D341Med (cell line): ENCODE data around the gene UBL4A.

ENCODE experiments used
- DNase-seq: peaks from one replicate; pipeline ENCODE4 v3.0.0; 2012; ENCODE audit warnings: low spot score

UBL4A gene

GRCh38 chrX:154460326-154460725 lies 26.1 kb downstream of the UBL4A start:
- no peak for DNase-seq

DNA sequence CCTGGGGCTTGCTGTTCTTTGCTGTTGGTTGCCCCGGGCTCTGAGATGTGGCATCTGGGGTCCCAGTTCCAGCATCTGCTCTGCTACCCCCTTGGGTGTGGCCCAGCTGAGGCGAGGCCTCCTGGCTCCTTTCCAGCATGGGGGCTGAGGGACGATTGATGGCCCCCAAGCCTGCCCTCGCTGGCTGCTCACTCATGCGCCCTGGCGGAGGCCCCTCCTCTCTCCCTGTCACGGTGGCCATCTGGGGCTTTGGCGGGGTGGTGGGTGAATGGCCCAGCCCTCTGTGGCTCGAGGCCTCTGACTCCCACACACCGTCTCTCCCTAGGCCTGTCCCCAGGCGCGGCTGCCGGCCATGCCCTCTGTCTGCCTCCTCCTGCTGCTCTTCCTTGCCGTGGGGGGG lies 26.6 kb downstream of the UBL4A start:
- peak; percentile 43 for DNase-seq

- DNase-seq, result peak; percentile 78
These were observed 27.2 kb downstream of the UBL4A start for GRCh38 chrX:154458954-154459778.

DNA sequence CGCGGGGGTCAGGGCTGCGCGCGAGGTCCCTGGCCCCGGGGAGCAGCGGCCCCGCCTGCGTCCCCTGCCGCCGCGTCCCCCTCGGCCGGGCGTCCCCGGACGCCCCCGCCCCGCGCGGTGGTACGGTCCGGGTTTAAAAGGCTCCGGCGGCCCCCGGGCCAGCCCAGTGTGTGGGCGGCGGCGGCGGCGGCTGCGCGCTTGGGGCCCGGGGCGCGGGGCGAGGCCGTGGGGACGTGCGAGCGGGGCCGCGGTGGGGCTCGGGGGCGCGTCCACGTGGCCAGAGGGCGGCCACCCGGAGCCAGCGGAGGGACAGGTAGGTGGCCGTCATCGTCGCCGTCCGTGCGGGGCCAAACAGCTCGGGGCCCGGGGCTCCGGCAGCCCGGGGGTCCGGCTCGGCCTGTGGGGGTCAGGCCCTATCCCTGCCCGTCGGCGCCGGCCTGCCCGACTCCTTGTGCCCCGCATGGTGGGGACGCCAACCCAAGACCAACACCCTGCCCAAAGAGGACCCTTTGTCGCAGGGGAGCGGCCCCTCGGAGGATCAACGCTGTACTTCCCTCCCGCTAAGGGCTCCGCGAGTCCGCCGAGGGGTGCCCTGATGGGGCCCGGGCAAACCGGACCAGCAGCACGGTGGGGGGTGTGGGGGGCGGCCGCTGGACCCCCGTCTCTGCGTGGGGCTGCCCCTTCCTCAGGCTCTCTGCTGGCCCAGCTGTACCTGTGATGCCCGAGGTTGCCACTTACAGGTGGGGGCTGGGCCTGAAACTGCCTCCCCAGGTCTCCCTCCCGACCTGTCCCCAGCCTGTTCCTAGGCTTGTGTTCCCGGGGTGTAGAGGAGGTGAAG lies 28.1 kb downstream of the UBL4A start, which contains the start of gene PLXNA3:
TSS of gene PLXNA3 (plus strand) at position 166 of the 838 bp plus-strand sequence. CDS start 1,903 bp downstream, outside the sequence.
- peak; percentile 89 for DNase-seq

DNA sequence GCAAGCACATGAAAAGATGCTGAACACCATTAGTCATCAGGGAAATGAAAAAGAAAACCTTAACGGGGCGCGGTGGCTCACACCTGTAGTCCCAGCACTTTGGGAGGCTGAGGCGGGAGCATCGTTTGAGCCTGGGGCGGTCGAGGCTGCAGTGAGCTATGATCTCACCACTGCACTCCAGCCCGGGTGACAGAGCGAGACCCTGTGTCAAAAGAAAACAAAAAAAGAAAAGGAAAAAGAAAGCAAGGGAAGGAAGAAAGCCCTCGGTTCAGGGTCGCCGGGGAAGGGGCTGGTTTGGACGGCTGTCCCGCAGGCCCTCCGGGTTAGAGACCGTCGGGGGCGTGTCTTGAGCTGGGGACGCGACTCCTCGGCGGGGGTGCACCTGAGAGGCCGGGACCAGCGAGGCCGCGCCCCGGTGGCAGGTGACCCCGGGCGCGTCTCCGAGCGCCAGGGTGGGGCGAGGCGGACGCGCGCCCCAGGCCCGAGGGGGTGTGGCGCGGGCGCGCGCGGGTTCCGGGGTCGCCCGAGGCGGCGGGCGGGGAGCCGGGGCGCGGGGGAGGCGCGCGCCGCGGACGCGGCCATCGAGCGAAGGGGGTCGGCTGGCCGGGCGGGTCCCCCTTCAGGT lies 28.8 kb downstream of the UBL4A start:
- peak; percentile 90 for DNase-seq

GRCh38 chrX:154452823-154453222 lies 33.6 kb downstream of the UBL4A start:
- DNase-seq, result no peak

- no peak for DNase-seq
These were observed 36.1 kb downstream of the UBL4A start for GRCh38 chrX:154450312-154450711.

DNA sequence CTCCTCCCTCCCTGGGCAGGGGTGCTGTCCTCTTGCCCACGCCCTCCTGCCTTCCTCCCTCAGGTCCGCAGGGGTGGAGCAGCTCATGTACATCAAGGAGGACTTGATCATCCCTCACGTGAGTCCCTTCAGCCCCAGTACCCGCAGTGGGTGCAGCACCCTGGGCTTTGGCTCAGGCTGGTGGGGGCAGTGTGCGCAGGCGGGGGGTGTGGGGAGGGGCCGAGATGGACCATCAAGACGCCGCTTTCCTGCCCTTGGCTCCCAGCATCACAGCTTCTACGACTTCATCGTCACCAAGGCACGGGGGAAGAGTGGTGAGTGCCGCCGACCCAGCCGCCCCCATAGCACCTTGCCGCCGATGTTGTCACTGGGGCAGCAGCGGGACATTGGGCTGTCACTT lies 36.8 kb downstream of the UBL4A start:
- DNase-seq, result no peak

DNA sequence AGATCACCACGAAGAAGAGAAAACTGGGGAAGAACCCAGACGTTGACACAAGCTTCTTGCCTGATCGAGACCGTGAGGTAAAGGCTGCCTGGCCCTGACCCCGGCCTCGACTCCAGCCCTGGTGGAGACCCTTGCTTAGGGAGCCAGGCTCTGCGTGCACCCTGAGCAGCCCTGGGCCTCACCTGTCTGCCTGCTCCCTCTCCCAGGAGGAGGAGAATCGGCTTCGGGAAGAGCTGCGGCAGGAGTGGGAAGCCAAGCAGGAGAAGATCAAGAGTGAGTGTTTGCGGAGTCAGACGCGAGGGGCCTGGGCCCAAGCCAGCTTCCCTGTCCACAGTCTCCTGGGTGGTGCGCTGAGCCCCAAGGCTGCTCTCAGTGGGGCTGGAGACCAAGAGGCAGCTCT lies 37.9 kb downstream of the UBL4A start:
- no peak for DNase-seq

GRCh38 chrX:154446430-154446829 lies 40.0 kb downstream of the UBL4A start:
- DNase-seq, result no peak

GRCh38 chrX:154445776-154446175 lies 40.6 kb downstream of the UBL4A start:
- no peak for DNase-seq

DNA sequence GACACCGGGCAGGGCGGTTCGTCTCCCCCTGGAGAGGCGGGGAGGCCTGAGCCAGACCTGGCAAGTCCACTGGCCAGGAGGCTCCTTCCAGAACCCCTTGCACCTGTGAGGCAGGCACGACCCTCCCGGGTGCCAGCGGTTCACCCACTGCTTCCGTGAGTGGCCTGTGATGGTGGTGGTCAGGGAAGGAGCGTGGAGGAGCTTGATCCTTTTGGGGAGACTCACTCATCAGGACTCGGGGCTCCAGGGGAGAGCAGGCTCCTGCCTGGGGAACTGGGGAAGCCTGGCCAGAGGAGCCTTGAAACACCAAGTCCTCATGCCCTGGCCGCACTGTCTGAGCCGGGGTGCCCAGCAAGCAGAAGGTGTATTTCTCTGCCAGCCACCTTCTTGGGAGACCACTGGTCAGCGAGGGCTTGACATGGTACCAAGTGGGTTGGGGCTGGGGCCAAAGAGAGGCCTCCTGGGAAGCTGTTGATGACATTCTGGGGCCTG lies 41.6 kb downstream of the UBL4A start:
- DNase-seq, result no peak

- DNase-seq, result peak; percentile 91
These were observed 42.2 kb downstream of the UBL4A start, which contains the start of gene FAM50A for GRCh38 chrX:154443992-154444754. TSS of gene FAM50A (plus strand) at chrX:154444141. CDS start at chrX:154444236, 95 bp downstream.

DNA sequence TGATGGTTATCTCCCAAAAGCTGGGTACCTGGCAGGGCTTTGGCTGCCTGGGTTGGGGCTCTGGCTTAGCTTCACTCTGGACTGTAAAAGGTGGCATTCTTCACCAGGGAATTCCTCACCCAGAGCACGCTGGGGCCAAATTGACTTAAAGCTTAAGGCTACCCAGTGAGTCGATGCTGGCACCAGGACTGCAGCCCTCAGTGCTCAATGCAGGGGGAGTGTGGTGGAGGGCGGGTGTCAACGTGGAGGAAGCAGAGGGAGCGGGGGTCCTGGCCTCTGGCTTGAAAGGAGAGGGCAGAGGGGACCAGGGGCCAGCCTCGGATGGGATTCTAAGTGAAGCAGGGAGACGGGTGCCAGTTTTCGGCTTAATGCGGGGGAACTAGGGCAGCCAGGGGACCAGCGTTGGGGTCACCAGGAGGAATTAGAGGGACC lies 42.9 kb downstream of the UBL4A start:
- peak; percentile 20 for DNase-seq

DNA sequence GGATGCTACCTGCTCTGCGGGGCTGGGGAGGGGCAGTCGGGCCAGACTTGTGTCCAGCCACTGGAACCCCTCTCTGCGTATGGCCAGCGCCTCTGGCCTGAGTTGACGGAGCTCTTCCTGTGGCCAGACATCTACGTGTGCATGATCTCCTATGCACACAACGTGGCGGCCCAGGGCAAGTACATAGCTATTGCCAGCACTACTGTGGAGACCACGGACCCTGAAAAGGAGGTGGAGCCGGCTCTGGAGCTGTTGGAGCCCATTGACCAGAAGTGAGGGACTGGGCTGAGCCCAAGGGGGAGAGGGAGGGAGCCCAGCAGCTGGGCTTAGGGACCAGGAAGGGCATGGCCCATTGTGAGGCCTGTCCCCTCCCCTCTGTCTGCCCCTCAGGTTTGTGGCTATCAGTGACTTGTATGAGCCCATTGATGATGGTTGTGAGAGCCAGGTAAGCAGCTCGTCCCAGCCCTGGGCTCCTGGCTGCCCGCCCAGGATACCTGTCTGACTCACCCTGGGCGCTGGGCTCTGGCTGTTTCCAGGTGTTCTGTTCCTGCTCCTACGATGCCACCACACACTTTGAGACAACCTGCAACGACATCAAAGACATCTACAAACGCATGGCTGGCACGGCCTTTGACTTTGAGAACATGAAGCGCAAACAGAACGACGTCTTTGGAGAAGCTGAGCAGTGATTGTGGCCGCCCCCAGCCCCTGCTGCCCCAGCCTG lies 44.3 kb downstream of the UBL4A start:
- DNase-seq, result no peak

GRCh38 chrX:154441564-154441963 lies 44.9 kb downstream of the UBL4A start:
- DNase-seq, result no peak

- no peak for DNase-seq
These were observed 45.6 kb downstream of the UBL4A start for GRCh38 chrX:154440623-154441357.

GRCh38 chrX:154439841-154440240 lies 46.6 kb downstream of the UBL4A start:
- DNase-seq, result no peak

DNA sequence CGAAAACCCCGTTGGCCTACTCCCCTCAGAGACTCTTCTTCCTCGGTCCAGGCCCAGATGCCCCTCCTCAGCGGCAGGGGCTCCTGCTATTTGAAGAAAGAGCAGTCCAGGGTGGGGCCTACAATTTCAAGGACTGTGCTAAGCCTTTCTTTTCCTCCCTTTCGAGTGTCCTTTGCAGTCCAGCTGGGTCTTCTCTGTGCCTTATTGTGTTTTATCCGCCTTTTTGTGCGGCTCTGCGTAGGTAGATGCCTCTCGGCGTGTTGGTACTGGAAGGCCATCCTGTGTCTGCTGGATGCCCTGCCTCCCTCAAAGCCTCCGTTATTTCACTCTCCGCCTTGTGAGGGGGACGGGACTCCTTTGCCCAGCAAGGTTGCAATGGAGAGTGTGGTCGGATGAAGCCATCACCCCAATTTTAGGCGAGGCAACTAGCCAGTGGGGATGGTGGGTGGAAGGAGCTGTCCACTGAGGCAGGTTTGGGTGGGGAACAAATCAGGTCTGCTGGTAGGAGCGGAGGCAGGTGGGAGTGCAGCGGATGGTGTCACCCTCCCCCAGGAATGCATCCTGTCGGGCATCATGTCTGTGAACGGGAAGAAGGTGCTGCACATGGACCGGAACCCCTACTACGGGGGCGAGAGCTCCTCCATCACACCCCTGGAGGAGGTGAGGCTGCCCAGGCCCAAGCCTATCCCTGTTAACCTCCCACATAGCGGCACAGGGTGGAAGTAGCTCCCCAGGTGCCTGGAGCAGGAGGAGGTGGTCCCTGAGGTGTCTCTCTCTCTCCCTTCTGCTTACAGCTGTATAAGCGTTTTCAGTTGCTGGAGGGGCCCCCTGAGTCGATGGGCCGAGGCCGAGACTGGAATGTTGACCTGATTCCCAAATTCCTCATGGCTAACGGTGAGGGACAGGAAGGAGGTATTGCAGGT lies 48.2 kb downstream of the UBL4A start:
- DNase-seq, result no peak
